HepG2 (cell line): ENCODE measurements around the gene TMEM131L. TPM values are rescaled to one million over a fixed set of nuclear protein-coding genes. Genes with fewer than 3 reads are reported as not detected.

Source experiments
- ADNP ChIP-seq: sonication (generic); formaldehyde crosslinking; IDR thresholded peaks from 2 replicates; pipeline ENCODE4 v1.4.0; 2020; ENCODE audit warnings: missing genetic modification reagents
- AGO2 ChIP-seq: fragments of 200-400 bp; formaldehyde crosslinking; optimal IDR thresholded peaks from 2 replicates; pipeline ENCODE3; 2017; ENCODE audit warnings: mild to moderate bottlenecking, low read depth, low read length, moderate library complexity
- GRHL1 ChIP-seq: sonication (generic); formaldehyde crosslinking; conservative IDR thresholded peaks from 2 replicates; pipeline ENCODE4 v1.8.0; 2022; ENCODE audit warnings: missing genetic modification reagents
- NFRKB ChIP-seq: fragments of 450-650 bp; IDR thresholded peaks from 2 replicates; pipeline ENCODE4 v1.6.1; 2017
- NONO ChIP-seq, 2 experiments: fragments of 450-650 bp in 1 of 2; sonication (generic) in 1 of 2; formaldehyde crosslinking in 1 of 2; IDR thresholded peaks in 1 of 2; conservative IDR thresholded peaks in 1 of 2; 2 replicates each; pipeline versions ENCODE4 v1.6.1 to v1.8.0; 2017 to 2022; ENCODE audit warnings: mild to moderate bottlenecking in 1 of 2, missing genetic modification reagents in 1 of 2, moderate library complexity in 1 of 2
- NR1H2 ChIP-seq: sonication (generic); formaldehyde crosslinking; IDR thresholded peaks from 2 replicates; pipeline ENCODE4 v1.8.1; 2022; ENCODE audit warnings: low read depth, missing genetic modification reagents, borderline replicate concordance
- PHB2 ChIP-seq: fragments of 450-650 bp; IDR thresholded peaks from 2 replicates; pipeline ENCODE4 v1.6.1; 2018; ENCODE audit not compliant: partially characterized antibody
- RAD21 ChIP-seq: fragments of 450-650 bp; formaldehyde crosslinking; IDR thresholded peaks from 2 replicates; pipeline ENCODE4 v1.5.0; 2020; ENCODE audit warnings: mild to moderate bottlenecking
- SIX1 ChIP-seq: sonication (generic); formaldehyde crosslinking; IDR thresholded peaks from 2 replicates; pipeline ENCODE4 v1.4.0; 2020; ENCODE audit warnings: missing genetic modification reagents, borderline replicate concordance
- TEAD2 ChIP-seq: sonication (generic); formaldehyde crosslinking; IDR thresholded peaks from 2 replicates; pipeline ENCODE4 v1.9.0; 2021; ENCODE audit warnings: missing genetic modification reagents
- TEF ChIP-seq: sonication (generic); formaldehyde crosslinking; IDR thresholded peaks from 2 replicates; pipeline ENCODE4 v1.5.0; 2020; ENCODE audit warnings: missing genetic modification reagents
- YY1 ChIP-seq: IDR thresholded peaks from 2 replicates; pipeline ENCODE4 v1.6.1; 2011; ENCODE audit warnings: low read length, low read depth, moderate library complexity, mild to moderate bottlenecking; ENCODE audit not compliant: insufficient read depth, insufficient replicate concordance
- ZBTB7B ChIP-seq: sonication (generic); formaldehyde crosslinking; IDR thresholded peaks from 2 replicates; pipeline ENCODE4 v1.4.0; 2020; ENCODE audit warnings: missing genetic modification reagents
- ZFP1 ChIP-seq: IDR thresholded peaks from 2 replicates; pipeline ENCODE4 v1.6.1; 2016
- ZNF460 ChIP-seq: sonication (generic); formaldehyde crosslinking; IDR thresholded peaks from 2 replicates; pipeline ENCODE4 v1.5.1; 2020; ENCODE audit warnings: missing genetic modification reagents, mild to moderate bottlenecking, borderline replicate concordance
- ZNF468 ChIP-seq: sonication (generic); formaldehyde crosslinking; IDR thresholded peaks from 2 replicates; pipeline ENCODE4 v1.8.0; 2022; ENCODE audit warnings: mild to moderate bottlenecking, moderate library complexity, missing genetic modification reagents
- ZNF614 ChIP-seq: IDR thresholded peaks from 2 replicates; pipeline ENCODE4 v1.6.1; 2018; ENCODE audit warnings: missing biosample characterization, missing genetic modification reagents, inconsistent platforms, borderline replicate concordance
- ZNF724P ChIP-seq: sonication (generic); formaldehyde crosslinking; IDR thresholded peaks from 2 replicates; pipeline ENCODE4 v1.8.0; 2022; ENCODE audit warnings: missing genetic modification reagents, borderline replicate concordance
- ZNF75D ChIP-seq: sonication (generic); formaldehyde crosslinking; IDR thresholded peaks from 2 replicates; pipeline ENCODE4 v1.8.1; 2023; ENCODE audit warnings: missing genetic modification reagents, mild to moderate bottlenecking, borderline replicate concordance
- ZSCAN30 ChIP-seq: sonication (generic); formaldehyde crosslinking; IDR thresholded peaks from 2 replicates; pipeline ENCODE4 v1.5.0; 2020; ENCODE audit warnings: mild to moderate bottlenecking, missing genetic modification reagents
- ZSCAN31 ChIP-seq: sonication (generic); formaldehyde crosslinking; IDR thresholded peaks from 2 replicates; pipeline ENCODE4 v1.5.0; 2020; ENCODE audit warnings: low read depth, mild to moderate bottlenecking, missing genetic modification reagents
- polyA plus RNA-seq, 8 experiments: library from polyadenylated mRNA; depleted of rRNA in 3 of 8; stranded (reverse) in 7 of 8; unstranded in 1 of 8; fragments of >200 nt; fragmentation: Illumina TruSeq in 4 of 8; extraction: Trizol in 4 of 8; gene quantifications; 2 replicates each; pipeline versions ENCODE4 v1.2.1 to v1.2.3, GENCODE V29; 2011 to 2016; ENCODE audit warnings: low read depth in 4 of 8, missing spikeins in 1 of 8, mixed read lengths in 1 of 8; ENCODE audit not compliant: insufficient read depth in 1 of 8
- total RNA-seq, 5 experiments: library from RNA; depleted of rRNA; stranded (reverse); fragments of >200 nt; fragmentation: Illumina TruSeq; extraction: Trizol; gene quantifications; 2 replicates each; pipeline ENCODE4 v1.2.3, GENCODE V29; 2016; ENCODE audit warnings: low read depth in 1 of 5
- TF ChIP-seq, protein P1 (sequence below): sonication (generic); formaldehyde crosslinking; IDR thresholded peaks from 2 replicates; pipeline ENCODE4 v1.5.0; 2020; ENCODE audit warnings: missing genetic modification reagents, mild to moderate bottlenecking, borderline replicate concordance
- TF ChIP-seq, protein P2 (sequence below): sonication (generic); formaldehyde crosslinking; IDR thresholded peaks from 2 replicates; pipeline ENCODE4 v1.4.0; 2020; ENCODE audit warnings: missing genetic modification reagents
- TF ChIP-seq, protein P3 (sequence below): sonication (generic); formaldehyde crosslinking; IDR thresholded peaks from 2 replicates; pipeline ENCODE4 v1.4.0; 2020; ENCODE audit warnings: low read depth, mild to moderate bottlenecking, missing genetic modification reagents

TMEM131L gene
- total and polyA plus RNA-seq, 2 of the 13 experiments (the other 11 are each of a cell fraction or from before 2014, with no cell fraction given) = 2.2 to 4.5 TPM

DNA sequence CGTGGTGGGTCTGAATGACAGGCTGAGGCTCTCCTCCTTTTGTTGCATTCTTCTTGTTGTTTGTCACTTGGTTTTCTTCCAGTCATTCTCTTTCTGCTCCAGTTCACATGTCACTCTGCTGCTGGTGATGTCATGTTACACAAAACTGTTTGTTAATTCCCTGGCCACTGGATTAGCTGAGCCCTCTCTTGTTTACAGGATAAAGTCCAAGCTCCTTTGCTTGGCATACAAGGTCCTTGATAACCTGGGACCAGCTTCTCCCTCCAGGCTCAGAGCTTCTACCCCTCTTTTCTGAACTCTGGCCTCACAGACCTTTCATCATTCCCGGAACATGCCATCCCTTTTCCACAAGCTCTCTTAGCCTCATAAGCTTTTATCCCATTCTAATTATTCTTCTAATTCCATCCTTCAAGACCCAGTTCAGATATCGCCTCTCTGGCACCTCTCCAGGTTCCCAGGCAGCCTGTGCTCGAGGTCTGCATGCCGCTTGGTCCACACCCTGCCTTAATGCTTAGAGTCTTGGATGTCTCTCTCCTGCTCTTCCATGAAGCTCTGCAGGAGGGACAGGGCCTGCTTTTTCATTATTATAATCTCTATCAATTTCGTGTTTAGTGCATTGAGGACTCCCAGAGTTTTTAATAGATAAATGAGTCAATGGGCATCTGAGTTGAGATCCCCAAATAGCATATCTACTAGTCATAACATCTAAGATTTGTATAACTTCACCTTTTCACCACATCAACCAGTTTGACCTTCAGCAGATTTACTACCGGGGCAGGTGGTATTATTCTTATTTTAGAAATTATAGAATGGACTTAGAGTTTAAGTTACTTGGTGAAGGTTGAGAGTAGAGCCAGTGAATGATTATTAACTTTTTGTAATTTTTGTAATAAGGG lies 98.7 kb downstream of the TMEM131L start (continued):
- TF ChIP-seq YY1 = no peak
- no peak for TF ChIP-seq TEF
- peak; percentile 85 for TF ChIP-seq ZNF614 (CRISPR knock-in tag)
- no peak for TF ChIP-seq NR1H2 (CRISPR knock-in tag)
- no peak for TF ChIP-seq ZSCAN30
- TF ChIP-seq ZSCAN31 (CRISPR knock-in tag) = no peak
- TF ChIP-seq ZFP1 (CRISPR knock-in tag) = no peak
- 0 out of 2 replicates have a peak, but pooled peaks have one; percentile 36 for TF ChIP-seq ZBTB7B (CRISPR knock-in tag)
- no peak for TF ChIP-seq AGO2
- no peak for TF ChIP-seq GRHL1 (CRISPR knock-in tag)
- TF ChIP-seq PHB2 = no peak
- no peak for TF ChIP-seq NFRKB
- TF ChIP-seq, protein P1, sequence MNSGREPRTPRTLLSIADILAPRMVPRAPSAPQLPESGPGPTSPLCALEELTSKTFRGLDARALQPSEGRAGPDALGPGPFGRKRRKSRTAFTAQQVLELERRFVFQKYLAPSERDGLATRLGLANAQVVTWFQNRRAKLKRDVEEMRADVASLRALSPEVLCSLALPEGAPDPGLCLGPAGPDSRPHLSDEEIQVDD (CRISPR knock-in tag) = no peak
- TF ChIP-seq, protein P2, sequence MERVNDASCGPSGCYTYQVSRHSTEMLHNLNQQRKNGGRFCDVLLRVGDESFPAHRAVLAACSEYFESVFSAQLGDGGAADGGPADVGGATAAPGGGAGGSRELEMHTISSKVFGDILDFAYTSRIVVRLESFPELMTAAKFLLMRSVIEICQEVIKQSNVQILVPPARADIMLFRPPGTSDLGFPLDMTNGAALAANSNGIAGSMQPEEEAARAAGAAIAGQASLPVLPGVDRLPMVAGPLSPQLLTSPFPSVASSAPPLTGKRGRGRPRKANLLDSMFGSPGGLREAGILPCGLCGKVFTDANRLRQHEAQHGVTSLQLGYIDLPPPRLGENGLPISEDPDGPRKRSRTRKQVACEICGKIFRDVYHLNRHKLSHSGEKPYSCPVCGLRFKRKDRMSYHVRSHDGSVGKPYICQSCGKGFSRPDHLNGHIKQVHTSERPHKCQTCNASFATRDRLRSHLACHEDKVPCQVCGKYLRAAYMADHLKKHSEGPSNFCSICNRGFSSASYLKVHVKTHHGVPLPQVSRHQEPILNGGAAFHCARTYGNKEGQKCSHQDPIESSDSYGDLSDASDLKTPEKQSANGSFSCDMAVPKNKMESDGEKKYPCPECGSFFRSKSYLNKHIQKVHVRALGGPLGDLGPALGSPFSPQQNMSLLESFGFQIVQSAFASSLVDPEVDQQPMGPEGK (CRISPR knock-in tag) = no peak
- no peak for TF ChIP-seq ZNF468 (CRISPR knock-in tag)
- TF ChIP-seq RAD21 = no peak
- TF ChIP-seq ZNF724P (CRISPR knock-in tag) = no peak
- TF ChIP-seq, protein P3, sequence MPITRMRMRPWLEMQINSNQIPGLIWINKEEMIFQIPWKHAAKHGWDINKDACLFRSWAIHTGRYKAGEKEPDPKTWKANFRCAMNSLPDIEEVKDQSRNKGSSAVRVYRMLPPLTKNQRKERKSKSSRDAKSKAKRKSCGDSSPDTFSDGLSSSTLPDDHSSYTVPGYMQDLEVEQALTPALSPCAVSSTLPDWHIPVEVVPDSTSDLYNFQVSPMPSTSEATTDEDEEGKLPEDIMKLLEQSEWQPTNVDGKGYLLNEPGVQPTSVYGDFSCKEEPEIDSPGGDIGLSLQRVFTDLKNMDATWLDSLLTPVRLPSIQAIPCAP = no peak
- peak; percentile 85; the same call in 1 of the 2 replicates for TF ChIP-seq SIX1 (CRISPR knock-in tag)
- TF ChIP-seq ADNP (CRISPR knock-in tag) = no peak
- TF ChIP-seq ZNF460 (CRISPR knock-in tag) = no peak; the same call in 1 of the 2 replicates
- TF ChIP-seq TEAD2 = no peak
- no peak for TF ChIP-seq ZNF75D (CRISPR knock-in tag)
- no peak for TF ChIP-seq NONO (IDR thresholded peaks at IDR 0.05)
- no peak for TF ChIP-seq NONO (CRISPR knock-in tag; conservative IDR thresholded peaks at IDR 0.05)
